ENCODE measurements around the gene MAMDC2.

MAMDC2 gene

DNA sequence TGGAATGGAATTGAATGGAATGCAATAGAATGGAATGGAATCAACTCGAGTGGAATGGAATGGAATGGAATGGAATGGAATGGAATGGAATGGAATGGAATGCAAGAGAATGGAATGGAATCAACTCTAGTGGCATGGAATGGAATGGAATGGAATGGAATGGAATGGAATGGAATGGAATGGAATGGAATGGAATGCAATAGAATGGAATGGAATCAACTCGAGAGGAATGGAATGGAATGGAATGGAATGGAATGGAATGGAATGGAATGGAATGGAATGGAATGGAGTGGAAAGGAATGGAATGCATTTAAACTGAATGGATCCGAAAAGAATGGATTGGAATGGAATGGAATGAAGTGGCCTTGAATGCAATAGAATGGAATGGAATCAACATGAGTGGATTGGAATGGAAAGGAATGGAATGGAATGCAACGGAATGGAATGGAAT, 5.5 kb upstream of the MAMDC2 start:
- peak; percentile 39 for DNase-seq

- DNase-seq: no peak
Observed at GRCh38 chr9:70040376-70040903, 3.2 kb upstream of the MAMDC2 start.

- no peak for DNase-seq
Observed at GRCh38 chr9:70042461-70043215, 1.0 kb upstream of the MAMDC2 start.

GRCh38 chr9:70043285-70043684, 363 bp upstream of the MAMDC2 start:
- DNase-seq: no peak

GRCh38 chr9:70044490-70045307, 1.1 kb downstream of the MAMDC2 start:
- DNase-seq: peak; percentile 36

DNA sequence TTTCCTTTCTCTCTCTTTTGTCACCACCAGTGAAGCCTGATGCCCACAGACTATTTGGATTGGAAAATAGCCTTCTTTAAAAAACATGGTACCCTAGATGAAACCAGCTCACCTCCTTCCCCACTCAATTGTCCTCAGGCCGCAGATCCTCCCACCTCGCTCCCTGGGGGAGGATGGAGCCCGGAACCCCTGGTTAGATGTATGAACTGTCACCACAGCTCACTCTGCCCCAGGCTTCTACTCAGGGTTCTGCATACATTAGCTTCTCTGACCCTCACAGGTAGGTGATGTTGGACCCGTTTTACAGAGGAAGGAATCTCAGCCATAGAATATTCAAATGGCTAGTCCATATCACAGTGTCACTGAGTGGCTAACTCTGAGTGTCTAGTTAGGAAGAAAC, 1.8 kb downstream of the MAMDC2 start:
- DNase-seq: no peak

- DNase-seq: no peak
Observed at GRCh38 chr9:70046274-70047070, 2.8 kb downstream of the MAMDC2 start.

GRCh38 chr9:70049236-70049635, 5.6 kb downstream of the MAMDC2 start:
- peak; percentile 66 for DNase-seq

DNA sequence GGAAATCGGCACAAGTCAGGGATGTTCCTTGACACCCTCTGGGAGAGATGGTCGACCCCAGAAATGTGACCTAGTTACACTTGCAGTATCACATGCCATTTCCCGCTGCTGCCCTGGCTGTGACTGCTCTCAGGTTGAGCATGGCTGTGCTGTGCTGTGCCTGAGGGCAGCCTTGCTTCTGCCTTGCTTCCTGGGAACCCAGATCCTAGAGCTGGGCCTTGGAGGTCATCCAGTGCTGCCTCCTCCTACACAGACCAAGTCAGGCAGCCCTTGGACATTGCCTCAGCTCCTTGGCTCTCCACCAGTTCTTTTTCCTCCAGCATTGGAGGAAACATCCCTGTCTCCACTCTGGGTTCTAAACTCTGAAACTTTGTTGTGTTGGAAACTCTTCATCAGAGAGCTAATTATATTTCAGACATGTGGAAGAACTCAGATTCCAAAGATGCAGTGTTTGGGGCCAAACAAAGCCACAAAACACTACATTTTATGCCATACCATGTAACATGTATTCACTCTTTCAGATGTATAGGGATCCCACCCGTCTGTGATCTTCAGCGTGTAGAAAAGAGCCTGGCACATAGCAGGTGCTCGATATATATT, 6.1 kb downstream of the MAMDC2 start:
- DNase-seq: no peak

DNA sequence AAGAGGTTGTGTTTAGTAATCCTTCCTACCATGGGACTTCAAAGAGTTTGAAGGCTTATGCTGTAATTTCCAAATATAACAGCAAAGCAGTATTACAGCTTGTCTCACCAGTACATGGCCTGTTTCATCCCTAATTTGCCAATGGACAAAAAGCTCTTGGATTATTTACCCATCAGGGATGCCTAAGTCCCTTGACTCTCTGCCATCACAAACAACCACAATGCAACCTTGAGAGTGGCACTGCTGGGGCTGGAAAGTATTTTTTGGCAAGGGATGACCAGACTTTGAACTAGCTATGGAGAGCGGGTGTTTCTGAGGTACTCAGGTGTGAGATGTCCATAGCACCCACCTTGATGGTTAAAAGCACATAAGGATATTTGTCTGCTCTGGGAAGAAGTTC, 9.1 kb downstream of the MAMDC2 start:
- no peak for DNase-seq

GRCh38 chr9:70053864-70054263, 10.2 kb downstream of the MAMDC2 start:
- no peak for DNase-seq

DNA sequence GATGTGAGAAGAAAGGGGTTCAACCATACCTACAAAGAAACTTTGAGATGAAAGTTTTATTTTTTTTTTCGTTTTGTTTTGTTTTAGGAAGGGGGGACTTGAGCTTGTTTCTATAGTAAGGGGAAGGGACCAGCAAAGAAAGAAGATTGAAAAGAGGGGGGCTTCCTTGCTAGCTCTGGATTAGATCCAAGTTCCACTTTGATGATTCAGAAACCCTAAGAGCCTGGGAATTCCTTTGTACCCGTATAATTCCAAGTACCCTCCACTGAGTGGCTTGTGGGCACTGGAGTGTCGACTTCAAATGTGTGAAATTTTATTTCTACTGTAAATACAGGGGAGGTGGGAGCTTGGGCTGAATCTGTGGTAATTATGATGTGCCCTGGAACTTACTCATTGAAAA, 10.9 kb downstream of the MAMDC2 start:
- DNase-seq: no peak

GRCh38 chr9:70055406-70056210, 12.0 kb downstream of the MAMDC2 start:
- no peak for DNase-seq

DNA sequence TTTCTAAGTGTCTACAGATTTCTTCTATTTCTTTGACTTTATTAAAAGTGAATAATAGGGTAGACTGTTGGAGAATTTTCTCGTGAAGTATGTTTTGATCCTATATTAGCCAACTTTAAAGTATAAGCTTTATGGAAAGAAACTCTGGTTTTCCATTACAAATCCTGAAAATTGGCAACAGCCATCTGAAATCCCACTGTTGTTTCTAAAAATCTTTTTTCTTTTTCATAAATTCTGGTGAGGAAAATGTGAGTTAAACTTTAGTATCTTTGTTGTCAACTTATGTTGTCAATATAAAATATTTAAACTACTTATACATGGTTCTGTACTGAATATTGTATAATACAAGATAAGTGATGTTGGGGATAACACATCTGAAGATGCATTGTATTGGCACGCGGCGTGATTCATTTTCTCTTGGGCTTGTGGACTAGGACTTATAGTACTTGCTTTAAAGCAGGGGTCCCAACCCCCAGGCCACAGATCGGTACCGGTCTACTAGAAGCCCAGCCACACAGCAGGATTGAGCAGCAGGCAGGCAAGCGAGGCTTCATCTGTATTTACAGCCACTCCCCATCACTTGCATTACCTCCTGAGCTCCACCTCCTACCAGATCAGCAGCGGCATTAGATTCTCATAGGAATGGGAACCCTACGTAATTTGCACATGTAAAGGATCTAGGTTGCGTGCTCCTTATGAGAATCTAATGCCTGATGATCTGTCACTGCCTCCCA, 12.7 kb downstream of the MAMDC2 start:
- DNase-seq: no peak

DNA sequence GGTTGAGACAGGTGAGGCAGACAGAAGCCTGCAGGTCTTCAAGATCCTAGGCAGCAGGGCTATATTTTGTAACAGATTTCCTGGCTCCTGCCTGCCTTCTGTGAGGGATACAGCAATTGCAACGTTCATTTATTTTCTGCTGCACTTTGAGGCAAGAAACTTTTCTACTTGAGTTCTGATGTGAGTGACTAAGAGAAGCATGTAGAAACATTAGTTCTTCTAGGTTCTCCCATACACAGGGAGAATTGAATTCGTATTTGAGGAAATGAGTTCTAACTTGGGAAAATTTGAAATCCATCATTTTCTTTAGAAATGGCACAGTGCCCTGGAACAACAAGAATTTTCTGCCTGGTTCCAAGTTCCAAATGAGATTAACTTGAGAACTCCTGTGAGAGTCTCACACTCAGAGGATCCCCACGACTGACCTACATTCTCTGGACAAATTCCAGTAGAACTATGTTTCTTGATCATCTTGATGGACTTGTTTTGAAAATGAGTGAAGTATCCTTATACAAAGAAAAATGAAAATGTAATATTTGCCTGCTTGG, 15.0 kb downstream of the MAMDC2 start:
- DNase-seq: no peak

GRCh38 chr9:70060148-70060882, 16.7 kb downstream of the MAMDC2 start:
- DNase-seq: no peak

DNA sequence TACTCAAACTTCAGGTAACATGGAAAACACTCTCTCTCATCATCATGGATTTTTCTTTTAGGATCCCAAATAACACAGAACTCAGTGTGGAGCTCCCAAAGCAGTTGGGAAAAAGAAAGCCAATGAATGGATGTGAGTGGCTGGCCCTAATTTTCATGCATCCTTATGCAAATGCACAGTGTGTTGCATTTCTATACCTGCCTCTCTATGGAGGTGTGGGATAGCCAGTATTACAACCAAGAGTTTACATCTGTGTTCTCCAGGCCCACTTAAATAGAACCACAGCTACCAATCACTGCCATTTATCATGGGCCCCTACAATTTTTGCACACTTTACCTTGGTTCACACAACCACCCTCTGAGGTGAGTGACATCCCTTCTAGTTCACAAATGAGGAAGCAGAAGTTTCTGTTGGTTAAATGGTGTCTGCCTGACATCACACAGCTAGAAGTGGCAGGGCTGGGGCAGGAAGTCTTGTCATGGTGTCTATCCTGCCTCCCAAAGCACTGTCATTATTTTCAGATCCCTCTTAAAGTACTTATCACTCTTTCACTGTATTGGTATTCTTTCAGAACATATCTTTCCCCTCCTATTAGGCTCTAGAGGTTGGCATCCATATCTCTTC, 17.3 kb downstream of the MAMDC2 start:
- DNase-seq: no peak

- no peak for DNase-seq
Observed at GRCh38 chr9:70061776-70062175, 18.1 kb downstream of the MAMDC2 start.

DNA sequence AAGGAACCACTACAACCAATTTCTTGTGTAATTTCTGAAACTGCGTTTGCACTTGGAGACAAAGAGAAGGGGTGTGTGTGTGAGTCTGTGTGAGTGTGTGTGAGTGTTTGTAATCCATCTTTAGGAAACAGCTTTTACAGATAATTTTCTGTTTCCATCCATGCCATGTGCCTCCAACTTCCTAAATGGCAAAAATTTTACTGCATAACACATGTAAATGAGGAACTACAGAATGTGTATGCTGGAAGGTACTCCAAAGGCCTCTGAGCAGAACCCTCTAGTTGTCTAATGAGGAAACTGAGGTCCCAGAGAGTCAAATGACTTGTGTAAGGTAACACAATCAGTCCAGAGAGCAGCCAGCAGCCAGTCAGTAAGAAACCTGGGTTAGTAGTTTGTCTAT, 20.8 kb downstream of the MAMDC2 start:
- DNase-seq: no peak

GRCh38 chr9:70065572-70065971, 21.9 kb downstream of the MAMDC2 start:
- DNase-seq: no peak
